Effector memory CD4-positive, alpha-beta T cell (primary cell): ENCODE results near the gene SNTB2.
"Not testable (repeated sequence)": the region's sequence is repeated elsewhere in the genome, so short reads cannot be mapped to it uniquely, and the experiment has no call there.

ENCODE experiments used
- DNase-seq, 3 donors: peaks; one replicate each; pipeline ENCODE4 v3.0.0-alpha.2; 2020
- H3K27ac ChIP-seq: 2 replicates; pipeline ENCODE4 v1.7.0; 2013; ENCODE audit warnings: mild to moderate bottlenecking, low read length, moderate library complexity; ENCODE audit not compliant: insufficient read depth, poor library complexity, severe bottlenecking
- H3K27me3 ChIP-seq: replicated peaks from 2 replicates; pipeline ENCODE4 v1.7.0; 2013; ENCODE audit warnings: mild to moderate bottlenecking, low read length; ENCODE audit not compliant: insufficient read depth, control insufficient read depth, poor library complexity, severe bottlenecking
- H3K36me3 ChIP-seq: 2 replicates; pipeline ENCODE4 v1.7.0; 2013; ENCODE audit warnings: mild to moderate bottlenecking, low read length, moderate library complexity; ENCODE audit not compliant: control insufficient read depth, insufficient read depth
- H3K4me1 ChIP-seq: 2 replicates; pipeline ENCODE4 v1.7.0; 2013; ENCODE audit warnings: low read length, mild to moderate bottlenecking; ENCODE audit not compliant: control insufficient read depth, insufficient read depth, poor library complexity, severe bottlenecking
- H3K4me3 ChIP-seq: 2 replicates; pipeline ENCODE4 v1.7.0; 2013; ENCODE audit warnings: low read length, low read depth, mild to moderate bottlenecking; ENCODE audit not compliant: insufficient read depth, poor library complexity, severe bottlenecking
- H3K9me3 ChIP-seq: 2 replicates; pipeline ENCODE4 v1.7.0; 2013; ENCODE audit warnings: mild to moderate bottlenecking, low read length, moderate library complexity; ENCODE audit not compliant: control insufficient read depth

Gene SNTB2

DNA sequence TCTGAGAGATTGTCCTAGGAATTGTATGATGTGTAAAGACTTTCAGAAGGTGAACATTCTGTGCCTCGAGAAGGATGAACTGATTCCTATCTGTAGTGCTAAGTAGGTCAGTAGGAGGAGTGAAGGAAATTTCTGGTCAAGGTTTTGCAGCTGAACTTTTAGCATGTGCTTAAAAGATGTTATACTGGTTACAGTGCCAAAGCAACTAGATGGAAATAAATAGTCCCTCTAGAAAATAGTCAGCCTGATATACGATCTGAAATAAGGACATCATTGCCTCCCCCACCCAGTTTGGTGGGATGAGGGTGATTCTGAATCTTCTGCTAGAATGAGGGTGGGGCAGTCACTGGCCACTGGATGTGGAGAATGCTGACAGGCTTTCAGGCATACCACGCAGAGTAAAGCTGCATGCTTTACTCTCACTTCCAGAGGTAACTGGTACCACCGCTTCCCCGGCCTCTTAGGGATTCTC is 66.9 kb downstream of the SNTB2 start:
- DNase-seq = no peak
- no peaks in the 10 kb centered on the region for H3K36me3 ChIP-seq
- H3K27ac ChIP-seq = peak overlapping the region; percentile 3
- H3K27me3 ChIP-seq = no peaks in the 10 kb centered on the region
- H3K4me3 ChIP-seq = no peak overlapping the region
- no peaks in the 10 kb centered on the region for H3K9me3 ChIP-seq
- peaks cover 8% of the 10 kb centered on the region for H3K4me1 ChIP-seq

DNA sequence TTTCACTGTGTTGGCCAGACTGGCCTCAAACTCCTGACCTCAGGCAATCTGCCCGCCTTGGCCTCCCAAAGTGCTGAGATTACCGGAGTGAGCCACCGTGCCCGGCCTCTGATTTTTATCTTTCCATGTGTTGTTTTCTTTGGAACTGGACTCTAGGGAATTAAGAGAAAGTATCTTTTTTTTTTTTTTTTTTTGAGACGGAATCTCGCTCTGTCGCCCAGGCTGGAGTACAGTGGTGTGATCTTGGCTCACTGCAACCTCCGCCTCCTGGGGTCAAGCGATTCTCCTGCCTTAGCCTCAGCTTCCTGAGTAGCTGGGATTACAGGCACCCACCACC is 72.4 kb downstream of the SNTB2 start:
- not testable (repeated sequence) for DNase-seq, H3K27me3 ChIP-seq, H3K4me1 ChIP-seq, H3K9me3 ChIP-seq, H3K27ac ChIP-seq, H3K4me3 ChIP-seq, H3K36me3 ChIP-seq

DNA sequence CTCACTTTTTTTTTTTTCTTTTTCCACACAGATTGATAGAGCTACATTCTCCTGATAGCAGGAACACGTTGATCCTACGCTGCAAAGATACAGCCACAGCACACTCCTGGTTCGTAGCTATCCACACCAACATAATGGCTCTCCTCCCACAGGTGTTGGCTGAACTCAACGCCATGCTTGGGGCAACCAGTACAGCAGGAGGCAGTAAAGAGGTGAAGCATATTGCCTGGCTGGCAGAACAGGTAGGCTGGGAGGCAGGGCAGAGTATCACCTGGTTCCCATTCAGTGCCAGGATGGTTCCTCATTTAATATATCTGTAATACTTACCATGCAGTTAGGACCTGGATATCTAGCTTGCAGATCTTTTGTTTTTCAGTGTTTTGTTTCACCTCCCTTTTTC is 73.1 kb downstream of the SNTB2 start:
- H3K27ac ChIP-seq = no peak overlapping the region
- no peaks in the 10 kb centered on the region for H3K4me1 ChIP-seq
- DNase-seq = no peak
- no peaks in the 10 kb centered on the region for H3K36me3 ChIP-seq
- H3K27me3 ChIP-seq = no peaks in the 10 kb centered on the region
- H3K4me3 ChIP-seq = no peak overlapping the region
- no peaks in the 10 kb centered on the region for H3K9me3 ChIP-seq

DNA sequence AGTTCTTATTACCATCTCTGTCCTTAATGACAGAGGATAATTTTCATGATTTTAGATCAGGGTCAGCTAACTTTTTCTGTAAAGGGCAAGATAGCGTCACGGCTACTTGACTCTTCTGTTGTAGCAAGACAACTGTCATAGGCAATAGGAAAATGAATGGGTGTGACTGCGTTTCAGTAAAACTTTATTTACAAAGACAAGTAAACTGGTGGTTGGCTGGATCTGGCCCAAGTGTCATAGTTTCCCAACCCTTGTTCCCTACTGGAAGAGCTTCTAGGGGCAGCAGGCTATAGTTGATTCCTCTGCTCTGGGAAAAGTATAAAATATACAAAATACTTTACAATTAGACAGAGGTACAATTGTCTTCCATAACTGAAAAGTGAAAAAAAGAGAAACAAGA is 73.5 kb downstream of the SNTB2 start:
- Histone ChIP-seq H3K9me3 (no peaks in the 10 kb centered on the region), H3K27me3 (no peaks in the 10 kb centered on the region), H3K36me3 (no peaks in the 10 kb centered on the region), H3K4me3 (no peak overlapping the region), H3K27ac (no peak overlapping the region), H3K4me1 (no peaks in the 10 kb centered on the region)
- no peak for DNase-seq

DNA sequence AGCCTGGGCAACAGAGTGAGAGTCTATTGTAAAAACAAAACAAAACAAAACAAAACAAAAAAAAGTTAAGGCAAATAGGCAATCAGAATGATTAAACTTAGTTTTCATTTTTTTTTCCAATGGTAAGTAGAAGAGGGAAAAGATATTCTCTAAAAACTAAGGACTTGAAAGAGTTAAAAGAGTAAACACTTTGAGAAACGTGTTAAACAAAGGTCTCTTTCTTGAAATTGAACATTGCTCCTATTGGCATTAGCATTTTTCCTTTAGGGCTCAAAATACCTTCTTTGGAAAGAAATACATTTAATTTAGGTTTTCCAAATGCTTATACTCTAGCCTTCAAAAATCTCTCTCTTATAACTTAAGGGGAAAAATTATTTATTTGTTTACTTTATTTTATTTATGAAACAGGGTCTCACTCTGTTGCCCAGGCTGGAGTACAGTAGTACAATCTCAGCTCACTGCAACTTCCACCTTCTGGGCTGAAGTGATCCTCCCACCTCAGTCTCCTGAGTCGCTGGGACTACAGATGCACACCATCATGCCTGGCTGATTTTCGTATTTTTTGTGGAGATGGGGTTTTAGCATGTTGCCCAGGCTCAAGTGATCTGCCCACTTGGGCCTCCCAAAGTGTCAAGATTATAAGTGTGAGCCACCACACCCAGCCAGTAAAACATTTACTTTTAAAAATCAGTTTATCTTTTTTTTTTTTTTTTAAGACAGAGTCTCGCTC is 79.5 kb downstream of the SNTB2 start:
- Histone ChIP-seq H3K4me1 (no peaks in the 10 kb centered on the region), H3K27me3 (no peaks in the 10 kb centered on the region), H3K36me3 (peaks cover 7% of the 10 kb centered on the region), H3K9me3 (no peaks in the 10 kb centered on the region), H3K27ac (no peak overlapping the region), H3K4me3 (no peak overlapping the region)
- DNase-seq = no peak

DNA sequence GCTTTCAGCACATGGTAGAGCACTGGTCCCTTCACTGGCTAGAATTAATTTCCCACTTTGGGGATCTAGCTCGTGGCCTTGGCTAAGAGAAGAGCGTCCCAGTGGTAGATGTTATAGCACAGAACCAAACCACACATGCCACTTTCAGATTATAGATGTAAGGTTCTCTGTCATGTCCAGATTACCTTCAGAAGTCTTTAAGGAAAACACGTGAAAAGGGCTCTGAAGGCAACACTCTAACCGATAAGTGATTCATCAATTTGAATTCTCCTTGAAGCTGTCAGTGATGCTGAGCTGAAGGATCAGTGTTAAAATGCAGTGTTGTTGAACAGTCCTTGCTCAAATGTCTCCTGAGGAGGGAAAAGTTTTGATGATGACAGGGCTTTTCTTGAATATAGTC is 80.7 kb downstream of the SNTB2 start:
- peaks cover 8% of the 10 kb centered on the region for H3K36me3 ChIP-seq
- no peak overlapping the region for H3K4me3 ChIP-seq
- no peak overlapping the region for H3K27ac ChIP-seq
- H3K4me1 ChIP-seq = no peaks in the 10 kb centered on the region
- H3K9me3 ChIP-seq = no peaks in the 10 kb centered on the region
- no peaks in the 10 kb centered on the region for H3K27me3 ChIP-seq
- DNase-seq = no peak

DNA sequence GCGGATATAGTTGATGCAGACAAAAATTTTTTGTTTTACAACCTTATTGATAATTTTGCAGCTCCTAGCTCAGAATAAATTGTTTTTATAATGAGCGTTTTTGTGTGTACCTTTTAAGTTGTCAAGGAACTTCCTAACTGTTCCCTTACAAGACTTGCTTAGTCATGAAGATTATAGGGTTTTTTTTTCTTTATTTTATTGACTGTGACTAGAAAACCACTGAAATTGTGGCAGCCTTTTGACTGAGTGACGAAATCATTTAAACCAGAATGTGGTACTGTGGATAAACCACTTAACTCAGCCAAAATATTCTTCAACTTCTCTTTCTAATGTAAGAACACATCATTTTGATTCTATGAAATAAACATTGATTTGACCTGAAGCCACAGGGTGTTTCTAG is 83.4 kb downstream of the SNTB2 start:
- Histone ChIP-seq H3K4me3 (no peak overlapping the region), H3K27me3 (no peaks in the 10 kb centered on the region), H3K27ac (no peak overlapping the region), H3K4me1 (no peaks in the 10 kb centered on the region), H3K9me3 (no peaks in the 10 kb centered on the region), H3K36me3 (peaks cover 10% of the 10 kb centered on the region)
- no peak for DNase-seq

DNA sequence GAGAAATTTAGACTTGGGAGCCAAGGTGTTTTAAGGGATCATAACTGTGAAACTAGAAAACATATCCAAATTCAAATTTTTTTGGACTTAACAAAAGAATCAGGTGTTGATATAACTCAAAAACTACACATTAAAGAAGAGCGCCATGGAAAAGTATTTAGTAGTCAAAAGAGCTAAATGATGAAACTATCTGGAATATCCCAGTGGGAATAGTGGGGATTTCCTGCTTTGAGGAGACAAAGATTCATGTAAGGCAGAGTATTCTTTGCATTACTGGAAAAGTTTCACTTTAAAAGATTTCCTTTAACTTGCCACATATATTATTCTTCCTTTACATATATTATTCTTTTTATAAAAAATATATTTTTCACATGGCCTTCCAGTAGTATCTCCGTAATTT is 83.9 kb downstream of the SNTB2 start:
- no peaks in the 10 kb centered on the region for H3K4me1 ChIP-seq
- H3K36me3 ChIP-seq = peaks cover 10% of the 10 kb centered on the region
- no peaks in the 10 kb centered on the region for H3K9me3 ChIP-seq
- H3K4me3 ChIP-seq = no peak overlapping the region
- no peaks in the 10 kb centered on the region for H3K27me3 ChIP-seq
- no peak for DNase-seq
- no peak overlapping the region for H3K27ac ChIP-seq

DNA sequence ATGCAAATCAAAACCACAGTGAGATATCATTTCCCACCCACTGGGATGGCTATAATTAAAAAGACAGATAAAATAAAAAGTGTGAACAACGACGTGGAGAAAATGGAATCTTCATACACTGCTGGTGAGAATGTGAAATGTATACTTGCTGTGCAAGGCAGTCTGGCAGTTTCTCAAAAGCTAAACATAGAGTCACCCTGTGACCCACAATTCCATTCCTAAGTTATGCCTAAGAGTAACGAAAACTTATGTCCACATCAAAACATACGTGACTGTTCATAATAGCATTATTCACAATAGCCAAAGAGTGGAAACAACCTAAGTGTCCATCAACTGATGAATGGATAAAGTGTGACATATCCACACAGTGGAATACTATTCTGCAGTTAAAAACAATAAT is 86.0 kb downstream of the SNTB2 start:
- H3K9me3 ChIP-seq = no peaks in the 10 kb centered on the region
- DNase-seq = no peak
- H3K27me3 ChIP-seq = no peaks in the 10 kb centered on the region
- no peak overlapping the region for H3K27ac ChIP-seq
- no peak overlapping the region for H3K4me3 ChIP-seq
- H3K36me3 ChIP-seq = peaks cover 10% of the 10 kb centered on the region
- H3K4me1 ChIP-seq = no peaks in the 10 kb centered on the region

DNA sequence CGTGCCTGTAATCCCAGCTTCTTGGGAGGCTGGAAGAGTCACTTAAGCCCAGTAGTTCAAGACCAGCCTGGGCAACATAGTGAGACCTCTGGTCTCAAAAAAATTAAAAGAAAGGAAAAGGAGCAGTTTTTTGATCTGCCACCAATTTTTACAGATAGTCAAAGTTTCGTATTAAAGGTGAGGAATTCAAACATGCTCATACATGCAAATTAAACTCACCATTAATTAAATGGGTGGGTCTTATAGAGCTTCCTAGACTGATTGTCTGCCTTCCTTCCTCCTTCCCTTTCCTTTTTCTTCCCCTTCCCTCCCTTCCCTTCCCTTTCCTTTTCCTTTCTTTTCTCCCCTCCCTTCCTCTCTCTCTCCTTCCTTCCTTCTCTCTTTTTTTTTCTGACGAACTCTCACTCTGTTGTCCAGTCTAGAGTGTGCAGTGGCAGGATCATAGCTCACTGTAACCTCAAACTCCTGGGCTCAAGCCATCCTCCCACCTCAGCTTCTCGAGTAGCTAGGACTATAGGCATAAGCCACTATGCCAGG is 87.8 kb downstream of the SNTB2 start:
- no peaks in the 10 kb centered on the region for H3K9me3 ChIP-seq
- H3K4me3 ChIP-seq = no peak overlapping the region
- peaks cover 10% of the 10 kb centered on the region for H3K36me3 ChIP-seq
- DNase-seq = no peak
- H3K27me3 ChIP-seq = no peaks in the 10 kb centered on the region
- H3K4me1 ChIP-seq = no peaks in the 10 kb centered on the region
- H3K27ac ChIP-seq = no peak overlapping the region
